Ishikawa (cell line): ENCODE results near the gene TCN1.

Experiments
- CEBPB ChIP-seq: IDR thresholded peaks from 2 replicates; pipeline ENCODE4 v1.6.1; 2012
- CREB1 ChIP-seq: IDR thresholded peaks from 2 replicates; pipeline ENCODE4 v1.6.1; 2012; ENCODE audit warnings: low read depth
- EGR1 ChIP-seq: IDR thresholded peaks from 2 replicates; pipeline ENCODE4 v1.6.1; 2012
- EP300 ChIP-seq: IDR thresholded peaks from 2 replicates; pipeline ENCODE4 v1.6.1; 2012; ENCODE audit warnings: borderline replicate concordance
- FOXM1 ChIP-seq: IDR thresholded peaks from 2 replicates; pipeline ENCODE4 v1.6.1; 2012; ENCODE audit warnings: low read depth, borderline replicate concordance
- MAX ChIP-seq: IDR thresholded peaks from 2 replicates; pipeline ENCODE4 v1.6.1; 2012
- NFIC ChIP-seq: IDR thresholded peaks from 2 replicates; pipeline ENCODE4 v1.6.1; 2012
- RAD21 ChIP-seq: IDR thresholded peaks from 2 replicates; pipeline ENCODE4 v1.6.1; 2012; ENCODE audit warnings: low read depth
- REST ChIP-seq: IDR thresholded peaks from 2 replicates; pipeline ENCODE4 v1.6.1; 2012; ENCODE audit warnings: low read depth, mild to moderate bottlenecking
- TAF1 ChIP-seq: IDR thresholded peaks from 2 replicates; pipeline ENCODE4 v1.6.1; 2012; ENCODE audit warnings: low read depth, mild to moderate bottlenecking
- TCF12 ChIP-seq: IDR thresholded peaks from 2 replicates; pipeline ENCODE4 v1.6.1; 2012; ENCODE audit warnings: low read depth
- TEAD4 ChIP-seq: IDR thresholded peaks from 2 replicates; pipeline ENCODE4 v1.6.1; 2012
- USF1 ChIP-seq: IDR thresholded peaks from 2 replicates; pipeline ENCODE4 v1.6.1; 2012
- YY1 ChIP-seq: IDR thresholded peaks from 2 replicates; pipeline ENCODE4 v1.6.1; 2012; ENCODE audit warnings: low read depth
- ZBTB7A ChIP-seq: IDR thresholded peaks from 2 replicates; pipeline ENCODE4 v1.6.1; 2012; ENCODE audit warnings: low read depth

TCN1 gene

GRCh38 chr11:59867946-59868345, 1.7 kb upstream of the TCN1 start:
- TF ChIP-seq EP300 (no peak), TAF1 (no peak), FOXM1 (no peak), CEBPB (no peak), RAD21 (no peak), TCF12 (no peak), TEAD4 (no peak), REST (no peak), MAX (no peak), ZBTB7A (no peak), CREB1 (no peak), YY1 (no peak)

- no peak for TF ChIP-seq RAD21
- TF ChIP-seq TAF1: no peak
- TF ChIP-seq ZBTB7A: no peak
- TF ChIP-seq CEBPB: no peak
- no peak for TF ChIP-seq TCF12
- TF ChIP-seq YY1: no peak
- no peak for TF ChIP-seq REST
- TF ChIP-seq EGR1: no peak
- no peak for TF ChIP-seq EP300
- no peak for TF ChIP-seq TEAD4
These were observed 549 bp upstream of the TCN1 start for GRCh38 chr11:59866836-59867235.

GRCh38 chr11:59865031-59865430, 1.3 kb downstream of the TCN1 start:
- TF ChIP-seq TCF12 (no peak), CREB1 (no peak)

- no peak for TF ChIP-seq ZBTB7A
- no peak for TF ChIP-seq CEBPB
- TF ChIP-seq CREB1: no peak
- no peak for TF ChIP-seq RAD21
- TF ChIP-seq MAX: no peak
- no peak for TF ChIP-seq EGR1
- no peak for TF ChIP-seq YY1
These were observed 4.0 kb downstream of the TCN1 start for GRCh38 chr11:59862252-59862651.

GRCh38 chr11:59859673-59860072, 6.6 kb downstream of the TCN1 start:
- TF ChIP-seq YY1 (no peak), REST (no peak), FOXM1 (no peak), RAD21 (no peak), CREB1 (no peak)

GRCh38 chr11:59857439-59858434, 8.6 kb downstream of the TCN1 start:
- no peak for TF ChIP-seq EP300
- TF ChIP-seq CREB1: no peak
- TF ChIP-seq TCF12: no peak
- TF ChIP-seq ZBTB7A: no peak
- no peak for TF ChIP-seq MAX
- TF ChIP-seq FOXM1: no peak
- TF ChIP-seq USF1: no peak
- no peak for TF ChIP-seq TEAD4
- no peak for TF ChIP-seq TAF1
- no peak for TF ChIP-seq CEBPB
- no peak for TF ChIP-seq RAD21
- no peak for TF ChIP-seq REST
- TF ChIP-seq NFIC: no peak
- TF ChIP-seq YY1: no peak
- no peak for TF ChIP-seq EGR1
